Kidney epithelial cell (primary cell): Measurements from ENCODE around the gene MX2. TPM values are rescaled to one million over a fixed set of nuclear protein-coding genes. Genes with fewer than 3 reads are reported as not detected.

Source experiments
- DNase-seq: peaks from one replicate; pipeline ENCODE4 v3.0.0-alpha.2; 2010; ENCODE audit warnings: low read depth
- H3K27me3 ChIP-seq: 2 replicates; pipeline ENCODE4 v1.6.0; 2011; ENCODE audit warnings: low read length; ENCODE audit not compliant: control insufficient read depth, insufficient read depth
- H3K36me3 ChIP-seq: 2 replicates; pipeline ENCODE4 v1.5.1; 2011; ENCODE audit warnings: low read length; ENCODE audit not compliant: control insufficient read depth, insufficient read depth
- H3K4me3 ChIP-seq: 2 replicates; pipeline ENCODE4 v1.5.1; 2011; ENCODE audit warnings: low read depth, mild to moderate bottlenecking, control low read depth, low read length
- CTCF ChIP-seq: IDR thresholded peaks from 2 replicates; pipeline ENCODE4 v1.5.1; 2011; ENCODE audit warnings: mild to moderate bottlenecking, moderate library complexity, low read length, control low read depth, inconsistent platforms; ENCODE audit not compliant: insufficient read depth, poor library complexity, severe bottlenecking
- total RNA-seq: library from RNA; depleted of rRNA; stranded (reverse); fragments of >200 nt; gene quantifications from 2 replicates; pipeline ENCODE4 v1.2.3, GENCODE V29; 2015

Gene MX2
- total RNA-seq, 1 donor from 2014 or later = 1.4 TPM

GRCh38 chr21:41381731-41382130 lies 19.9 kb downstream of the MX2 start:
- Histone ChIP-seq H3K4me3 (no peak overlapping the region), H3K27me3 (peaks cover 4% of the 10 kb centered on the region), H3K36me3 (no peaks in the 10 kb centered on the region)
- no peak for TF ChIP-seq CTCF
- DNase-seq = no peak

GRCh38 chr21:41387042-41387819 lies 25.4 kb downstream of the MX2 start:
- DNase-seq = no peak
- Histone ChIP-seq H3K36me3 (no peaks in the 10 kb centered on the region), H3K4me3 (no peak overlapping the region), H3K27me3 (peaks cover 3% of the 10 kb centered on the region)
- TF ChIP-seq CTCF = no peak

GRCh38 chr21:41387824-41388223 lies 26.0 kb downstream of the MX2 start:
- no peak overlapping the region for H3K4me3 ChIP-seq
- no peak for TF ChIP-seq CTCF
- DNase-seq = no peak
- H3K27me3 ChIP-seq = peaks cover 3% of the 10 kb centered on the region
- H3K36me3 ChIP-seq = no peaks in the 10 kb centered on the region

GRCh38 chr21:41388259-41388658 lies 26.4 kb downstream of the MX2 start:
- H3K36me3 ChIP-seq = no peaks in the 10 kb centered on the region

GRCh38 chr21:41390043-41390639 lies 28.3 kb downstream of the MX2 start:
- peaks cover 6% of the 10 kb centered on the region for H3K27me3 ChIP-seq
- no peak overlapping the region for H3K4me3 ChIP-seq
- TF ChIP-seq CTCF = no peak
- no peaks in the 10 kb centered on the region for H3K36me3 ChIP-seq
- DNase-seq = no peak

More at GRCh38 chr21:41388259-41388658, 26.4 kb downstream of the MX2 start:
- Histone ChIP-seq H3K4me3 (no peak overlapping the region), H3K27me3 (peaks cover 4% of the 10 kb centered on the region)
- DNase-seq = no peak
- TF ChIP-seq CTCF = no peak
